Measurements from ENCODE around the gene ANKS6.
A peak's percentile ranks its signal among the peaks of the same experiment; 100 is the strongest.

The ANKS6 gene

GRCh38 chr9:98807814-98808195 lies 11.4 kb upstream of the ANKS6 start:
- Histone ChIP-seq H3K4me1 (ENCODE audit: insufficient read depth, low read length) (no peaks in the 10 kb centered on the region), H3K9ac (ENCODE audit: low read depth, low read length) (no peak overlapping the region), H3K27ac (ENCODE audit: low read length) (no peak overlapping the region), H3K4me2 (ENCODE audit: insufficient read depth, low read length) (no peak overlapping the region), H3K27me3 (ENCODE audit: insufficient read depth, low read length, poor library complexity) (peaks cover 27% of the 10 kb centered on the region), H4K20me1 (ENCODE audit: insufficient read depth, low read length) (no peaks in the 10 kb centered on the region), H3K36me3 (ENCODE audit: insufficient read depth, low read length) (no peaks in the 10 kb centered on the region), H3K9me3 (ENCODE audit: insufficient read depth, low read length, severe bottlenecking) (no peaks in the 10 kb centered on the region), H3K4me3 (ENCODE audit: low read depth in 1 of 2, low read length in 2 of 2) (no peak overlapping the region), H3K79me2 (ENCODE audit: insufficient read depth, low read length) (no peaks in the 10 kb centered on the region), H2AFZ (ENCODE audit: low read depth, low read length) (no peak overlapping the region)
- no peak for DNase-seq
- TF ChIP-seq CTCF (IDR thresholded peaks at IDR 0.05; ENCODE audit: borderline replicate concordance, extremely low read depth, low read length, poor library complexity, severe bottlenecking): no peak
- no peak for TF ChIP-seq EZH2 (IDR thresholded peaks at IDR 0.05; ENCODE audit: borderline replicate concordance, low read depth, low read length, severe bottlenecking)
- ATAC-seq (ENCODE audit: insufficient read depth, low read depth): peak; percentile 27; the same call in 1 of the 3 replicates

- no peak within 1 kb of the TSS for H3K9ac ChIP-seq (ENCODE audit: low read depth, low read length)
- H3K27me3 ChIP-seq (ENCODE audit: insufficient read depth, low read length, poor library complexity): peaks cover 27% of the 10 kb centered on the region
- ATAC-seq (ENCODE audit: insufficient read depth, low read depth) (0 out of 3 replicates have a peak, but pooled peaks have one; percentile 27), DNase-seq (no peak)
- no peaks in the 10 kb centered on the region for H3K79me2 ChIP-seq (ENCODE audit: insufficient read depth, low read length)
- no peaks in the 10 kb centered on the region for H4K20me1 ChIP-seq (ENCODE audit: insufficient read depth, low read length)
- no peak within 1 kb of the TSS for H3K27ac ChIP-seq (ENCODE audit: low read length)
- H3K4me1 ChIP-seq (ENCODE audit: insufficient read depth, low read length): no peaks in the 10 kb centered on the region
- H2AFZ ChIP-seq (ENCODE audit: low read depth, low read length): no peak within 1 kb of the TSS
- H3K36me3 ChIP-seq (ENCODE audit: insufficient read depth, low read length): no peaks in the 10 kb centered on the region
- H3K4me3 ChIP-seq (ENCODE audit: low read depth in 1 of 2, low read length in 2 of 2): no peak within 1 kb of the TSS
- H3K4me2 ChIP-seq (ENCODE audit: insufficient read depth, low read length): no peak within 1 kb of the TSS
- H3K9me3 ChIP-seq (ENCODE audit: insufficient read depth, low read length, severe bottlenecking): no peaks in the 10 kb centered on the region
- no peak for TF ChIP-seq CTCF (IDR thresholded peaks at IDR 0.05; ENCODE audit: borderline replicate concordance, extremely low read depth, low read length, poor library complexity, severe bottlenecking)
- TF ChIP-seq EZH2 (IDR thresholded peaks at IDR 0.05; ENCODE audit: borderline replicate concordance, low read depth, low read length, severe bottlenecking): no peak
These were observed 10.9 kb upstream of the ANKS6 start, which contains the start of gene GALNT12 for GRCh38 chr9:98807070-98807813. GALNT12 (plus strand) TSS chr9:98807670; CDS start chr9:98807699, 29 bp downstream.

- Histone ChIP-seq H4K20me1 (ENCODE audit: insufficient read depth, low read length) (no peaks in the 10 kb centered on the region), H2AFZ (ENCODE audit: low read depth, low read length) (no peak overlapping the region), H3K4me2 (ENCODE audit: insufficient read depth, low read length) (no peak overlapping the region), H3K79me2 (ENCODE audit: insufficient read depth, low read length) (no peaks in the 10 kb centered on the region), H3K27ac (ENCODE audit: low read length) (no peak overlapping the region), H3K4me3 (ENCODE audit: low read depth in 1 of 2, low read length in 2 of 2) (no peak overlapping the region), H3K27me3 (ENCODE audit: insufficient read depth, low read length, poor library complexity) (peaks cover 33% of the 10 kb centered on the region), H3K9ac (ENCODE audit: low read depth, low read length) (no peak overlapping the region), H3K36me3 (ENCODE audit: insufficient read depth, low read length) (no peaks in the 10 kb centered on the region), H3K4me1 (ENCODE audit: insufficient read depth, low read length) (no peaks in the 10 kb centered on the region), H3K9me3 (ENCODE audit: insufficient read depth, low read length, severe bottlenecking) (no peaks in the 10 kb centered on the region)
- DNase-seq (no peak), ATAC-seq (ENCODE audit: insufficient read depth, low read depth) (no peak)
- TF ChIP-seq CTCF (IDR thresholded peaks at IDR 0.05; ENCODE audit: borderline replicate concordance, extremely low read depth, low read length, poor library complexity, severe bottlenecking) (no peak), EZH2 (IDR thresholded peaks at IDR 0.05; ENCODE audit: borderline replicate concordance, low read depth, low read length, severe bottlenecking) (no peak)
These were observed 10.2 kb upstream of the ANKS6 start for GRCh38 chr9:98806394-98807035.

Data from DND-41 (cell line).